Neural cell (in vitro differentiated cells): ENCODE results near the gene EPB41L5. TPM values are rescaled to one million over a fixed set of nuclear protein-coding genes. Genes with fewer than 3 reads are reported as not detected.

Experiments
- H2AFZ ChIP-seq: fragments of 200-600, 300-800 bp; sonication (generic), shearing (Covaris generic); 2 replicates; pipeline ENCODE4 v1.6.0; 2014; ENCODE audit warnings: low read depth, mild to moderate bottlenecking, antibody characterized with exemption, low read length, moderate library complexity
- H3F3A ChIP-seq: fragments of 200-600 bp; shearing (Covaris generic); 2 replicates; pipeline ENCODE4 v1.6.1; 2016; ENCODE audit warnings: mild to moderate bottlenecking, moderate library complexity, mixed read lengths, antibody characterized with exemption, low read length; ENCODE audit not compliant: insufficient read depth, poor library complexity, severe bottlenecking
- H3K27ac ChIP-seq: fragments of 200-600, 300-800 bp; sonication (generic), shearing (Covaris generic); 2 replicates; pipeline ENCODE4 v1.5.1; 2014; ENCODE audit warnings: mild to moderate bottlenecking, low read length, moderate library complexity
- H3K27me3 ChIP-seq: fragments of 300-800, 200-600 bp; sonication (generic), shearing (Covaris generic); 2 replicates; pipeline ENCODE4 v1.6.0; 2014; ENCODE audit warnings: mild to moderate bottlenecking, low read depth, low read length, moderate library complexity; ENCODE audit not compliant: insufficient read depth
- H3K36me3 ChIP-seq: fragments of 300-800, 200-600 bp; sonication (generic), shearing (Covaris generic); 2 replicates; pipeline ENCODE4 v1.5.1; 2014; ENCODE audit warnings: mild to moderate bottlenecking, antibody characterized with exemption, low read length, moderate library complexity; ENCODE audit not compliant: insufficient read depth
- H3K4me2 ChIP-seq: fragments of 300-800, 200-600 bp; sonication (generic), shearing (Covaris generic); 2 replicates; pipeline ENCODE4 v1.6.0; 2014; ENCODE audit warnings: mild to moderate bottlenecking, low read length
- H3K4me3 ChIP-seq: fragments of 300-800, 200-600 bp; sonication (generic), shearing (Covaris generic); 2 replicates; pipeline ENCODE4 v1.5.1; 2014; ENCODE audit warnings: mild to moderate bottlenecking, low read length, moderate library complexity
- H3K79me2 ChIP-seq: fragments of 200-600 bp; shearing (Covaris generic); replicated peaks from 2 replicates; pipeline ENCODE4 v1.6.0; 2014; ENCODE audit warnings: mild to moderate bottlenecking, low read length, moderate library complexity; ENCODE audit not compliant: insufficient read depth
- H3K9ac ChIP-seq: fragments of 300-800, 200-600 bp; sonication (generic), shearing (Covaris generic); 2 replicates; pipeline ENCODE4 v1.6.1; 2016; ENCODE audit warnings: mild to moderate bottlenecking, low read length, mixed read lengths
- H3K9me2 ChIP-seq: fragments of 200-600 bp; shearing (Covaris generic); 2 replicates; pipeline ENCODE4 v1.6.1; 2016; ENCODE audit warnings: mild to moderate bottlenecking, low read length, mixed read lengths; ENCODE audit not compliant: insufficient read depth
- H3K9me3 ChIP-seq: fragments of 200-600, 300-800 bp; sonication (generic), shearing (Covaris generic); 2 replicates; pipeline ENCODE4 v1.6.1; 2016; ENCODE audit warnings: mild to moderate bottlenecking, mixed run types, low read length, moderate library complexity, mixed read lengths
- H4K20me1 ChIP-seq: fragments of 200-600 bp; shearing (Covaris generic); 2 replicates; pipeline ENCODE4 v1.6.1; 2016; ENCODE audit warnings: mild to moderate bottlenecking, mixed run types; ENCODE audit not compliant: insufficient read depth
- EZH2 ChIP-seq: fragments of 200-600, 300-800 bp; shearing (Covaris generic), sonication (generic); IDR thresholded peaks from 2 replicates; pipeline ENCODE4 v1.6.1; 2014; ENCODE audit warnings: antibody characterized with exemption, low read length, borderline replicate concordance, mild to moderate bottlenecking; ENCODE audit not compliant: insufficient read depth, poor library complexity, severe bottlenecking
- RAD21 ChIP-seq: fragments of 450-650 bp; conservative IDR thresholded peaks from 2 replicates; pipeline ENCODE4 v1.6.1; 2014; ENCODE audit warnings: antibody characterized with exemption, mild to moderate bottlenecking, moderate library complexity
- SMC3 ChIP-seq: fragments of 450-650 bp; conservative IDR thresholded peaks from 2 replicates; pipeline ENCODE4 v1.6.1; 2014; ENCODE audit warnings: antibody characterized with exemption, mild to moderate bottlenecking, moderate library complexity; ENCODE audit not compliant: poor library complexity
- TAF1 ChIP-seq: IDR thresholded peaks from 2 replicates; pipeline ENCODE4 v1.6.1; 2012; ENCODE audit warnings: low read depth
- polyA plus RNA-seq: library from polyadenylated mRNA; depleted of rRNA; stranded (reverse); fragments of >200 nt; gene quantifications from 2 replicates; pipeline ENCODE4 v1.2.3, GENCODE V29; 2014
- TF ChIP-seq, protein P1 (sequence below): fragments of 450-650 bp; IDR thresholded peaks from 2 replicates; pipeline ENCODE4 v1.5.1; 2014; ENCODE audit warnings: antibody characterized with exemption, mild to moderate bottlenecking, moderate library complexity; ENCODE audit not compliant: poor library complexity, severe bottlenecking
- TF ChIP-seq, protein P2 (sequence below): IDR thresholded peaks from 2 replicates; pipeline ENCODE4 v1.6.1; 2012; ENCODE audit warnings: borderline replicate concordance

EPB41L5 gene
- polyA plus RNA-seq, 1 donor from 2014 or later, result 32.9 TPM

DNA sequence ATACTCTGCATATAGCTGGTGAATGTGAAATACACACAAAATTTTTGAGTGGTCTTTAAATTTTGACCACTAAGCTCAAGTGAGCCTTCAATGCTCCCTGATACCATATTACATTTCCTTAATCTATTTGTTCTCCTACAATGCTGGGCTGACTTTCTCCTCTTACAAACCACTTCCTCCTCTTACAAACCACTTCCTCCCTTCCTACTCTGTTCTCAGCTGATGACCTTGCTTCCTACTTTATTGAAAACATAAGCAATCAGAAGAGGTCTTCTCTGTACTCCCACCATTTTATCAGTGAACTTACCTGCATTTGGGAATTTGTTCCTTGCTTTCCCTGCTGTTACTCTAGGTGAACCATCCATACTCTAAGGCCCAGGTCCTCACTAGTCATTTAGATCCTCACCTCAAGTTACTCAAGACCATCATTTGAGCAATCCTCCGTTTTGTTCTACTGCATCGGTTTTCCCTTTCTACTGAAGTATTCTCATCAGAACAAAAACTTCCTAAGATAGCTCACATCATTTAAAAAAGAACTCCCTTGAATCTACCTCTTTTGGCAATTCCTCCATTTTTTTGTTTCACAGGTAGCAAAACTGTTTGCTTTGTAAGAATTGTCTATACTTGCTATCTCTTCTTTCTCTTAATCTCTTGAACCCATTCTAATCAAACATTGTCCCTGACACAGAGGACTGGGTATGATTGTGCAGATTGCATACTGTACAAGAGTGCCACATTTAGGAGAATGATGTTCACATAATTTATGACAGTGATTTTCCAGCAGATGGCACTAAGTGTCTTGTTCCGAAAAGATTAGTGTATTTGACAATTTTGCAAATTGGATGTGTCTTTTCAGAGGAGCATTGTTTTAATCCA is 96.5 kb downstream of the EPB41L5 start:
- Histone ChIP-seq H3K79me2 (no peaks in the 10 kb centered on the region), H3K27ac (no peak overlapping the region), H3K9me2 (no peaks in the 10 kb centered on the region), H3K27me3 (no peaks in the 10 kb centered on the region), H4K20me1 (no peaks in the 10 kb centered on the region), H3K36me3 (peaks cover 3% of the 10 kb centered on the region), H3K9ac (no peak overlapping the region), H2AFZ (no peak overlapping the region), H3K4me2 (no peak overlapping the region), H3K9me3 (no peaks in the 10 kb centered on the region), H3F3A (no peaks in the 10 kb centered on the region), H3K4me3 (no peak overlapping the region)
- no peak for TF ChIP-seq EZH2
- peak; percentile 48 for TF ChIP-seq SMC3
- TF ChIP-seq, protein P1, sequence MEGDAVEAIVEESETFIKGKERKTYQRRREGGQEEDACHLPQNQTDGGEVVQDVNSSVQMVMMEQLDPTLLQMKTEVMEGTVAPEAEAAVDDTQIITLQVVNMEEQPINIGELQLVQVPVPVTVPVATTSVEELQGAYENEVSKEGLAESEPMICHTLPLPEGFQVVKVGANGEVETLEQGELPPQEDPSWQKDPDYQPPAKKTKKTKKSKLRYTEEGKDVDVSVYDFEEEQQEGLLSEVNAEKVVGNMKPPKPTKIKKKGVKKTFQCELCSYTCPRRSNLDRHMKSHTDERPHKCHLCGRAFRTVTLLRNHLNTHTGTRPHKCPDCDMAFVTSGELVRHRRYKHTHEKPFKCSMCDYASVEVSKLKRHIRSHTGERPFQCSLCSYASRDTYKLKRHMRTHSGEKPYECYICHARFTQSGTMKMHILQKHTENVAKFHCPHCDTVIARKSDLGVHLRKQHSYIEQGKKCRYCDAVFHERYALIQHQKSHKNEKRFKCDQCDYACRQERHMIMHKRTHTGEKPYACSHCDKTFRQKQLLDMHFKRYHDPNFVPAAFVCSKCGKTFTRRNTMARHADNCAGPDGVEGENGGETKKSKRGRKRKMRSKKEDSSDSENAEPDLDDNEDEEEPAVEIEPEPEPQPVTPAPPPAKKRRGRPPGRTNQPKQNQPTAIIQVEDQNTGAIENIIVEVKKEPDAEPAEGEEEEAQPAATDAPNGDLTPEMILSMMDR, result peak; percentile 52
- peak; percentile 35 for TF ChIP-seq RAD21
- TF ChIP-seq TAF1, result no peak

- Histone ChIP-seq H4K20me1 (no peaks in the 10 kb centered on the region), H3K27ac (no peak overlapping the region), H3K9me2 (no peaks in the 10 kb centered on the region), H3K27me3 (no peaks in the 10 kb centered on the region), H3K9me3 (no peaks in the 10 kb centered on the region), H2AFZ (no peak overlapping the region), H3K4me3 (no peak overlapping the region), H3K36me3 (peaks cover 3% of the 10 kb centered on the region), H3K4me2 (no peak overlapping the region), H3F3A (no peaks in the 10 kb centered on the region), H3K9ac (no peak overlapping the region), H3K79me2 (no peaks in the 10 kb centered on the region)
- TF ChIP-seq, protein P2, sequence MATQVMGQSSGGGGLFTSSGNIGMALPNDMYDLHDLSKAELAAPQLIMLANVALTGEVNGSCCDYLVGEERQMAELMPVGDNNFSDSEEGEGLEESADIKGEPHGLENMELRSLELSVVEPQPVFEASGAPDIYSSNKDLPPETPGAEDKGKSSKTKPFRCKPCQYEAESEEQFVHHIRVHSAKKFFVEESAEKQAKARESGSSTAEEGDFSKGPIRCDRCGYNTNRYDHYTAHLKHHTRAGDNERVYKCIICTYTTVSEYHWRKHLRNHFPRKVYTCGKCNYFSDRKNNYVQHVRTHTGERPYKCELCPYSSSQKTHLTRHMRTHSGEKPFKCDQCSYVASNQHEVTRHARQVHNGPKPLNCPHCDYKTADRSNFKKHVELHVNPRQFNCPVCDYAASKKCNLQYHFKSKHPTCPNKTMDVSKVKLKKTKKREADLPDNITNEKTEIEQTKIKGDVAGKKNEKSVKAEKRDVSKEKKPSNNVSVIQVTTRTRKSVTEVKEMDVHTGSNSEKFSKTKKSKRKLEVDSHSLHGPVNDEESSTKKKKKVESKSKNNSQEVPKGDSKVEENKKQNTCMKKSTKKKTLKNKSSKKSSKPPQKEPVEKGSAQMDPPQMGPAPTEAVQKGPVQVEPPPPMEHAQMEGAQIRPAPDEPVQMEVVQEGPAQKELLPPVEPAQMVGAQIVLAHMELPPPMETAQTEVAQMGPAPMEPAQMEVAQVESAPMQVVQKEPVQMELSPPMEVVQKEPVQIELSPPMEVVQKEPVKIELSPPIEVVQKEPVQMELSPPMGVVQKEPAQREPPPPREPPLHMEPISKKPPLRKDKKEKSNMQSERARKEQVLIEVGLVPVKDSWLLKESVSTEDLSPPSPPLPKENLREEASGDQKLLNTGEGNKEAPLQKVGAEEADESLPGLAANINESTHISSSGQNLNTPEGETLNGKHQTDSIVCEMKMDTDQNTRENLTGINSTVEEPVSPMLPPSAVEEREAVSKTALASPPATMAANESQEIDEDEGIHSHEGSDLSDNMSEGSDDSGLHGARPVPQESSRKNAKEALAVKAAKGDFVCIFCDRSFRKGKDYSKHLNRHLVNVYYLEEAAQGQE, result no peak
- TF ChIP-seq, protein P1, result peak; percentile 6
Measured at GRCh38 chr2:120110062-120110362, 97.1 kb downstream of the EPB41L5 start.
